HG02610 (cell line): ENCODE results near the gene ABI2.
"Not testable (repeated sequence)": the region's sequence is repeated elsewhere in the genome, so short reads cannot be mapped to it uniquely, and the experiment has no call there.

Source experiments
- ATAC-seq: cut with Tn5 transposase; IDR thresholded peaks from one replicate; pipeline ENCODE4 v1.9.1; 2021; ENCODE audit warnings: mild to moderate bottlenecking, moderate library complexity; ENCODE audit not compliant: unreplicated experiment

The ABI2 gene

GRCh38 chr2:203418271-203418670 lies 90.1 kb downstream of the ABI2 start:
- no peak for ATAC-seq

- ATAC-seq, result no peak
Observed at GRCh38 chr2:203427061-203427460, 98.9 kb downstream of the ABI2 start.

GRCh38 chr2:203429643-203430042 lies 101.4 kb downstream of the ABI2 start:
- ATAC-seq, result not testable (repeated sequence)

GRCh38 chr2:203431391-203432185 lies 103.4 kb downstream of the ABI2 start:
- no peak for ATAC-seq

GRCh38 chr2:203432811-203433210 lies 104.6 kb downstream of the ABI2 start:
- ATAC-seq, result no peak

GRCh38 chr2:203436496-203436895 lies 108.3 kb downstream of the ABI2 start:
- no peak for ATAC-seq

GRCh38 chr2:203437511-203437910 lies 109.3 kb downstream of the ABI2 start:
- ATAC-seq, result no peak

GRCh38 chr2:203438528-203438927 lies 110.3 kb downstream of the ABI2 start:
- no peak for ATAC-seq

- no peak for ATAC-seq
Observed at GRCh38 chr2:203440671-203441070, 112.5 kb downstream of the ABI2 start.

GRCh38 chr2:203441463-203441862 lies 113.3 kb downstream of the ABI2 start:
- ATAC-seq, result no peak

- ATAC-seq, result no peak
Observed at GRCh38 chr2:203442463-203442862, 114.3 kb downstream of the ABI2 start.

- no peak for ATAC-seq
Observed at GRCh38 chr2:203444738-203445137, 116.5 kb downstream of the ABI2 start.

- ATAC-seq, result no peak
Observed at GRCh38 chr2:203446071-203446481, 117.9 kb downstream of the ABI2 start.

GRCh38 chr2:203446780-203447179 lies 118.6 kb downstream of the ABI2 start:
- ATAC-seq, result no peak

- ATAC-seq, result no peak
Observed at GRCh38 chr2:203450561-203450960, 122.4 kb downstream of the ABI2 start.

GRCh38 chr2:203451011-203451410 lies 122.8 kb downstream of the ABI2 start:
- ATAC-seq, result no peak

- no peak for ATAC-seq
Observed at GRCh38 chr2:203451689-203452088, 123.5 kb downstream of the ABI2 start.

GRCh38 chr2:203453858-203454451 lies 125.8 kb downstream of the ABI2 start:
- ATAC-seq, result peak; percentile 53

- no peak for ATAC-seq
Observed at GRCh38 chr2:203455209-203455608, 127.0 kb downstream of the ABI2 start.

GRCh38 chr2:203461746-203462145 lies 133.6 kb downstream of the ABI2 start:
- no peak for ATAC-seq

GRCh38 chr2:203462308-203462707 lies 134.1 kb downstream of the ABI2 start:
- no peak for ATAC-seq

GRCh38 chr2:203463266-203463678 lies 135.1 kb downstream of the ABI2 start:
- ATAC-seq, result no peak
